Stimulated activated CD4-positive, alpha-beta T cell treated with anti-CD3 and anti-CD28 coated beads, Interleukin-15, amount 100 ng/mL, for 24 hours (primary cell): ENCODE measurements around the gene TECTB.

Experiments used
- DNase-seq: peaks from one replicate; pipeline ENCODE4 v3.0.0-alpha.2; 2020

Gene TECTB

DNA sequence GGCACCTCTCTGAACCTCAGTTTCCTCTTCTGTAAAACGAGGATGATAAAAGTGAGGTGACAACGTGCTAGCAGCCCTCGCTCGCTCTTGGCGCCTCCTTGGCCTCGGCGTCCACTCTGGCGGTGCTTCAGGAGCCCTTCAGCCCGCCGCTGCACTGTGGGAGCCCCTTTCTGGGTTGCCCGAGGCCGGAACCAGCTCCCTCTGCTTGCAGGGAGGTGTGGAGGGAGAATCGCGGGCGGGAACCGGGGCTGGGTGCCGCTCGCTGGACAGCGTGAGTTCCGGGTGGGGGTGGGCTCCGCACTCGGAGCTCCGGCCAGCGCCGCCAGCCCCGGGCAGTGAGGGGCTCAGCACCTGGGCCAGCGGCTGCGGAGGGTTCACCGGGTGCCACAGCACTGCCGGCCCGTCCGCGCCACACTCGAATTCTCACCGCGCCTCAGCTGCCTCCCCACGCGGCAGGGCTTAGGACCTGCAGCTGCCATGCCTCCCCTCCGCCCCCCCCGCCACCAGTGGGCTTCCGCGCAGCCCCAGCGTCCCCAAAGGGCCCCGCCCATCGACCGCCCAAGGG, 66.4 kb downstream of the TECTB start:
- no peak for DNase-seq

DNA sequence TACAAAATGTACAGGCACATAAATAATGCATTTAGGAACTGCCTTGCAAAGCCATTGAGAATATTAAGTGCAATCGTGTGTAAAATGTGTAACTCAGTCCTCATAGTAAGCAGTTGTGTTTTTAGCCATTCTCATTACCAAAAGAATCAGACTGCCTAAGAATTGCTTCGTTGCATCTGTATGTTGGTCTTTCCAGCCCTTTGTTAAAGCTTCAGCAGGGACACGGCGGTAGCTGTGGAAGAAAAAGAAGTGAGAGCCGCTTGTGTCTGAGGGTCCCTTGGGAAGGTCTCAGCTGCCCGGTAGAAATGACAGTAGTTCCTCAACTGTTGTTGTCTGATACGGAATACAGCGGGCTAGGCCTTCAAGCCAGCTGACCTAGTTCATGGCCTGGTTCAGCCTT, 67.9 kb downstream of the TECTB start:
- DNase-seq = no peak

DNA sequence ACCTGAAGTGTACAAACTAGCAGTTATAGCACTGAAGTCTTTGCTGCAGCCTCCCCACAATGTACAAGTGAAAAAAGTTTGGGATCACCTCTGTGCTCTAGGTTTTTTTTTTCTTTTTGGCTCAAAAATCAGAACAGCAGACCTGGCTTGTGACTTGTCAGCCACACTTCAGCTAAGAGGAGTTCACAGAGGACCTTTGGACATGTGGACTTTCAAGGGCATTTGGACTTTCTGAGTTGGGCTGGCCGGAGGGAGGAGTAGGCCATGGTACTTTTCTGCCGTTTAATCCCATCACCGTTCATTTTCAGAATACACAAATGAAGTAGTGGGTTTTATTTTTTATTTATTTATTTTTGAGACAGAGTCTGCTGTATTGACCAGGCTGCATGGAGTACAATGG, 68.8 kb downstream of the TECTB start:
- no peak for DNase-seq

DNA sequence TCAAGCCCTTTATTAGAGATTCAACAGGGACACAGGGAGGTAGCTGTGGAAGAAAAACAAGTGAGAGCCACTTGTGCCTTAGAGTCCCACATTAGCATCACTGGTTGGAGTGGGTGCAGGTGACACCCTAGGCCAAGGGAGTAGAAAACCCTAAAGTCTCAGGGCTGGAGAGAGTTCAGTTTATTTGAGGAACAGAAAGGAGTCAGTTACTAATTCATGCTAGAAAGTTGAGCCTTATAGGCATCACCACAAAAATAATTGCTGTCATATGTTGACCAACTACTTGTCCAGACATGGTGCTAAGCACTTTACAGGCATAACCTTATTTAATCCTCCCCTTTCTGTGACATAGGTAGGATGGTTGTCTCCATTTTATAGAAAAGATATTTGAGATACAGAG, 69.8 kb downstream of the TECTB start:
- no peak for DNase-seq
